NCI-H2081 treated with DMSO at 0.1 percent for 48 hours (cell line): Measurements from ENCODE around the gene DSCAML1.

Experiments used
- DNase-seq: peaks from one replicate; lab custom pipeline; 2025; lab: John Stamatoyannopoulos, UW

DSCAML1 gene

GRCh38 chr11:117662671-117663269 lies 134.2 kb downstream of the DSCAML1 start:
- no peak for DNase-seq

GRCh38 chr11:117662255-117662654 lies 134.8 kb downstream of the DSCAML1 start:
- no peak for DNase-seq

- no peak for DNase-seq
Measured at GRCh38 chr11:117658809-117659208, 138.2 kb downstream of the DSCAML1 start.

- no peak for DNase-seq
Measured at GRCh38 chr11:117657794-117658193, 139.2 kb downstream of the DSCAML1 start.

- no peak for DNase-seq
Measured at GRCh38 chr11:117654281-117655255, 142.4 kb downstream of the DSCAML1 start.

- DNase-seq = no peak
Measured at GRCh38 chr11:117652521-117652920, 144.5 kb downstream of the DSCAML1 start.

GRCh38 chr11:117649296-117650055 lies 147.5 kb downstream of the DSCAML1 start:
- no peak for DNase-seq

- DNase-seq = no peak
Measured at GRCh38 chr11:117647872-117648271, 149.1 kb downstream of the DSCAML1 start.

GRCh38 chr11:117647207-117647606 lies 149.8 kb downstream of the DSCAML1 start:
- no peak for DNase-seq

- no peak for DNase-seq
Measured at GRCh38 chr11:117646411-117646810, 150.6 kb downstream of the DSCAML1 start.

- no peak for DNase-seq
Measured at GRCh38 chr11:117644403-117645155, 152.4 kb downstream of the DSCAML1 start.

GRCh38 chr11:117643606-117644300 lies 153.3 kb downstream of the DSCAML1 start:
- no peak for DNase-seq

- no peak for DNase-seq
Measured at GRCh38 chr11:117642835-117643234, 154.2 kb downstream of the DSCAML1 start.

- no peak for DNase-seq
Measured at GRCh38 chr11:117642396-117642795, 154.6 kb downstream of the DSCAML1 start.

- DNase-seq = no peak
Measured at GRCh38 chr11:117641008-117641915, 155.8 kb downstream of the DSCAML1 start.

- no peak for DNase-seq
Measured at GRCh38 chr11:117640041-117640440, 157.0 kb downstream of the DSCAML1 start.

- no peak for DNase-seq
Measured at GRCh38 chr11:117639601-117640000, 157.4 kb downstream of the DSCAML1 start.

- DNase-seq = no peak
Measured at GRCh38 chr11:117638911-117639543, 158.0 kb downstream of the DSCAML1 start.

- no peak for DNase-seq
Measured at GRCh38 chr11:117634756-117635603, 162.0 kb downstream of the DSCAML1 start.
